Measurements from ENCODE around the gene DYNLT1.
A peak's percentile ranks its signal among the peaks of the same experiment; 100 is the strongest.

The DYNLT1 gene

DNA sequence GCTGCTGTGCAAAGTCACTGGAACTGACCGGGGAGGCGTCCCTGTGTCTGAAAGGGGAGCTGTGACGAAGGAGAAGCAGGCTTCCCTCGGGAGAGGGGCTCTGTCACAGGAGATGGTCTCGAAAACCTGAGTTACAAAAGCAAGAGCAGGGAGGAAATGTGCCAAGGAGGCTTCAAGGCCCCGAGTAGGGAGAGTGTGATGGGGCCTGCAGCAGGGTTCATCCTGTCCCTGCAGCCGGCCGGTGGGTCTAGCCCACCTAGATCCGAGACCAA lies 16.7 kb downstream of the DYNLT1 start:
- TF ChIP-seq, protein P1, sequence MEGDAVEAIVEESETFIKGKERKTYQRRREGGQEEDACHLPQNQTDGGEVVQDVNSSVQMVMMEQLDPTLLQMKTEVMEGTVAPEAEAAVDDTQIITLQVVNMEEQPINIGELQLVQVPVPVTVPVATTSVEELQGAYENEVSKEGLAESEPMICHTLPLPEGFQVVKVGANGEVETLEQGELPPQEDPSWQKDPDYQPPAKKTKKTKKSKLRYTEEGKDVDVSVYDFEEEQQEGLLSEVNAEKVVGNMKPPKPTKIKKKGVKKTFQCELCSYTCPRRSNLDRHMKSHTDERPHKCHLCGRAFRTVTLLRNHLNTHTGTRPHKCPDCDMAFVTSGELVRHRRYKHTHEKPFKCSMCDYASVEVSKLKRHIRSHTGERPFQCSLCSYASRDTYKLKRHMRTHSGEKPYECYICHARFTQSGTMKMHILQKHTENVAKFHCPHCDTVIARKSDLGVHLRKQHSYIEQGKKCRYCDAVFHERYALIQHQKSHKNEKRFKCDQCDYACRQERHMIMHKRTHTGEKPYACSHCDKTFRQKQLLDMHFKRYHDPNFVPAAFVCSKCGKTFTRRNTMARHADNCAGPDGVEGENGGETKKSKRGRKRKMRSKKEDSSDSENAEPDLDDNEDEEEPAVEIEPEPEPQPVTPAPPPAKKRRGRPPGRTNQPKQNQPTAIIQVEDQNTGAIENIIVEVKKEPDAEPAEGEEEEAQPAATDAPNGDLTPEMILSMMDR (IDR thresholded peaks at IDR 0.05; ENCODE audit: extremely low read depth, missing control alignments): no peak
- no peak for DNase-seq (ENCODE audit: low spot score)

DNA sequence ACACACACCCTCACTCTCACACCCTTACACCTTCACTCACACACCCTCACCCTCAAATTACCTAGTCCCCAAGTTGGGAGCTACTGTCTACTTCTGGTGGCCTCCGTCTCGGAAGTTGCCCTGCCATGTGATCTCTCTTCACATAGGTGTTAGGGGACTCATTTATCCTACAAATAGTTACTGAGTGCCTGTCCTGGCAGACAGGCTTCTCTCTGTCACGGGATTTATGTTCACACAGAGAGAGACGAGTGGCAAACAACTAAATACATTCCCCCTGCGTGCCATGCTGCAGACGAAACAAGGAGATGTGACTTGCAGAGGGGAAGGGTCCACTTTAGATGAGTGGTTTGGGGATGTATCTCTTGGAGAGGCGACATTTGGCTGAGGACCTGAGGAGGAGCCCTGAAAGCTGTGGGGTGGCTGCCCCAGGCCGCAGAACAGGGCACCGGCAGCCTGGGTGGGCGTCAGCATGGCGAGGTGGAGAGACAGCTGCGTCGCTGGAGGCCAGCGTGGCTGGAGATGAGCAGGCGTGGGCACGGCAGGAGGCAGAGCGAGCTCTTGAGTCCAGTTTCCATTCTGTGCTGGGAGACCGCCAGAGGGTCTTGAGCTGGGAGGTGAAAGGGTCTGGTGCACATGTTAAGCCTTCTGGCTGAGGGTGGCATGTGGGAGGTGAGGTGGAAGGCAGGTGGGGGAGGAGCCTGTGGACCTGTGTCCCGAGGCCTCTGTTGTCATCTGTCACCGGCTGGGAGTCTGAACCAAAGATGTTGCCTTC lies 17.2 kb downstream of the DYNLT1 start:
- TF ChIP-seq, protein P1 (IDR thresholded peaks at IDR 0.05; ENCODE audit: extremely low read depth, missing control alignments): no peak
- DNase-seq (ENCODE audit: low spot score): no peak

DNA sequence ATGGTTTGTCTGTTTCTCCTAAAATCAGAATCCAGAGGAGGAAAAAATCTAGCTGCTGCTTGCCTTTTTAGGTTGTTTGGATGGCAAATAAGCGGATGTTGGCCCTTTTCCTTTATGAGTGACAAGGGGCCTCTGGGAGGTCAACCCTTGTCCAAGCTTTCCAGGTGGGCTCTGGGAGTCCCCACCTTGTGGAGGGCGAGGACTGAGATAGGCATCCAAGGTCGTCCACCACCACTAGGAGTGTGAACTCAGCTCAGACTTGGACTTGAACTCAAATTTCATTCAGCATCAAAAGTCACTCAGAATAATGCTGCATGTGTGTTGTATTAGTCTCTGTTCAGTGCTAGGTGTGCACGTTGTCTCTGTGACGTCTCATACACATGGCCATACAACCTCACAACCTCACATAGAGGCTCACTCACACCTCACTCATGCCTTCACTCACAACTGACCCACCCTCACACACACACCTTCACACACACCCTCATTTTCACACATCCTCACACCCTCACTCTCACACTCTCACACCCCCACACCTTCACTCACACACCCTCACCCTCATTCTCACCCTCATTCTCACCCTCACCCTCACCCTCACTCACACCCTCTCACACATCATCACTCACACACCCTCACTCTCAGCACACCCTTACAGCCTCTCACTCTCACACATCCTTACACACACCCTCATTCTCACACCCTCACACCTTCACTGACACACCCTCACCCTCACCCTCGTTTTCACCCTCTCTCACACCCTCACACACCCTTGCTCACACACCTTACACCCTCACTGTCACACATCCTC lies 18.0 kb downstream of the DYNLT1 start:
- TF ChIP-seq, protein P1 (IDR thresholded peaks at IDR 0.05; ENCODE audit: extremely low read depth, missing control alignments): no peak
- no peak for DNase-seq (ENCODE audit: low spot score)

DNA sequence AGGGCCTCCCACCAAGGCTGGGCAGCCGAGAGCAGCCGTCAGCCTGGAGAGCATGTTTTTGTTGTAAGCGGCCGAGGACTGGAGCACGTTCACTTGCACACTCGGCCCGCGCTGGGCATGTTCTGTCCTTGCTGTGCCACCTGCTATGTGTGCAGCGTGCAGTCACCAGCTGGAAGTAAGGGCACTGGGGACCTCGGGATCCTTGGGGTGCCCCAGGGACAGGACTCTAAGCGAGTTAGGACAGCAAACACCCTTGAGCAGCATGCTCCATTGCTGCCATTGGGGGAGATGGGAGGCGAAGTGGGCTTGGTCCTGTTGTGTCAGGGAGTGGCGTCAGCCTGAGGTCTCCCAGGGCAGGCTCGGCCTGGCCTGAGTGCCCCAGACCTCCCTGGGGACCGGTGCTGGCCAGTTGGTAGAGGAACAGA lies 18.6 kb downstream of the DYNLT1 start:
- no peak for DNase-seq (ENCODE audit: low spot score)

DNA sequence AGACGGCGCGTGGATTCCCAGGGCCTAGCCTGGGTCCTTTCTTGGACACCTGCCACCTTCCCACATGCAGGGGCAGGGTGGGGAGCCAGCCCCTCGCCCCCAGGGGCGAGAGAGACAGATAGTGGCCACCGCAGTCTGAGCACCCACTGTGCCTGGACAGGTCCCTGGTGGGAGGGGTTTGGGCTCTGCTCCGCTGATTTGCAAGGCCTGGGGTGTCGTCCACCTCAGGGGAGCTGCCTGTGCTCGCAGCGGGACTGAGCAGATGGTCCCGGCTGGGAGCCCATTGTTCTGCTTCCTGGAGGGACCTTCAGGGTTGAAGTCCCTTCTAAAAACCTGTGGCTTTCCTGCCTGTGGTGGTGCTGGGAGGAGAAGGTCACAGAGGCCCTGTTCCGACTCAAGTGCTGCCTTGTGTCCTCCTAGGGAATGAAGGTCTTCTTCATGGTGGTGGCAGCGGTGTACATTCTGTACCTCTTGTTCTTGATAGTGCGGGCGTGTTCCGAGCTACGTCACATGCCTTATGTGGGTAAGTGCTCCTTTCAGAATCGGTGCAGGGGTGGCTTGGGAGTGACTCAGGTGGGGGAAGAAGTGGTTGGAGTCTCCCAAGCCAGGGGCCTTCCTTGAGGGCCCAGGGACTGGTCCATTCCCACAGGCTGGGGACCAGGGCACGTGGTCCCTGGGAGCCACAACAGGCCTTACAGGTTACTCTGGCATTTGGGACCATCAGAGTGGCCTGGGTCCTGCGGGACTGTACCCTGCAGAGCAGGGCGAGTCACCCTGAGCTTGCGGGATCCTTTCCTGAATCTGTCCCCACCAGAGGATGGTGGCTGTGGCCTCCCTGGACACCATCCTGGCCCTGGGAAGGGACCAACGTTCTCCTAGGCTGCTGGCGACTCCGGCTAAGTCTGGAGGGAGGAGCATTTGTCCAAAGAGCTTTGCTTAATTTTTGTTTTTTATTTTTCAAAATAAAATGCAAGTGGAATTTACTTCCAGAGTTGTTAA lies 19.6 kb downstream of the DYNLT1 start:
- no peak for DNase-seq (ENCODE audit: low spot score)
- TF ChIP-seq, protein P1 (IDR thresholded peaks at IDR 0.05; ENCODE audit: extremely low read depth, missing control alignments): no peak

More for the DNA sequence above, 18.6 kb downstream of the DYNLT1 start:
- TF ChIP-seq, protein P1 (IDR thresholded peaks at IDR 0.05; ENCODE audit: extremely low read depth, missing control alignments): no peak

DNA sequence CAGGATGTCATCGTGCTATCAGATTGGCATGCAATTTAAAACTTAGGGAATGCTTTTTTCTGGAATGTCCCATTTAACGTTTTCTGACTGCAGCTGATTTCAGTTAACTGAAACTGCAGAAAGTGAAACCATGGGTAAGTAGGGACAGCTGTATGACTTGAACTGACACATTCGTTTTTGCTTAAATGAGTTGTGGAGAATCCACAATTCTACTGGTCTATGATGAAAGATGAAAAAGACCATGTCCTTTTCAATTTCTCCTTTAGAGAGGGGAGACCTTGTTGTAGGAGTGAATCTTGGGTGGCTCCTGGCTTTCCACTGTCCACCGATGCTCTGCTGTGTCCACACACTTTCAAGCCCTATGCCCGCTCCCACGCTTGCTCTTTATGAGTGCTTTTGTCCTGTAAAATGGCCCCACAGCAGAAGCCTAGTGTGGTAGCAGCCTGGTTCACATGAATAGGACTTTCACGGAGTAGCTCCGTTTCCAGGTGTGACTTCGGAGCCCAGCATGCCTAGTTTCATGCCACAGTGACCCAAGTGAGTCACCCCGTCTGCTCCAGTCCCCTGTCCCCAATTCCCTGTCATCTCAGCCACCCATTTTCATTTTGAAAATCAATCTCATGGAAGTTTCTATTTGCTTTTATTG lies 21.9 kb downstream of the DYNLT1 start:
- TF ChIP-seq, protein P1 (IDR thresholded peaks at IDR 0.05; ENCODE audit: extremely low read depth, missing control alignments): no peak
- DNase-seq (ENCODE audit: low spot score): peak; percentile 53
